HepG2 (cell line): ENCODE measurements around the gene ALPK3. TPM values are rescaled to one million over a fixed set of nuclear protein-coding genes. Genes with fewer than 3 reads are reported as not detected.

Source experiments
- ATAC-seq: fragments of 200-7000 bp; cut with Tn5 transposase; 3 replicates; pipeline ENCODE4 v1.9.1; 2020; ENCODE audit warnings: mild to moderate bottlenecking, moderate library complexity
- BruUV-seq: library from RNA; stranded (reverse); fragments of 400-500 nt; replicated peaks from 2 replicates; lab custom pipeline; 2021; lab: Mats Ljungman, UMichigan
- CTCF ChIA-PET: fragments of 300-600 bp; formaldehyde crosslinking; extraction: SDS; loops from one replicate; lab custom pipeline; 2021; ENCODE audit warnings: low total read pairs, inconsistent platforms, low intra/inter-chr PET ratio; lab: Yijun Ruan, JAX
- POLR2A ChIA-PET: fragments of 350-600 bp; sonication (Branson Sonifier 250); formaldehyde crosslinking; loops from one replicate; lab custom pipeline; 2020; ENCODE audit warnings: antibody characterized with exemption, inconsistent platforms; lab: Yijun Ruan, JAX
- DNase-seq: peaks from one replicate; pipeline ENCODE4 v3.0.0-alpha.2; 2015; ENCODE audit warnings: low spot score
- FAIRE-seq: peaks from 3 replicates; lab custom pipeline; 2011; peaks lifted over from hg19 to GRCh38; lab: Jason Lieb, UNC
- H2AFZ ChIP-seq: one replicate; pipeline ENCODE4 v1.6.1; 2011; ENCODE audit warnings: low read length, inconsistent platforms
- H3K27ac ChIP-seq: fragments of 300-600 bp; 3 replicates; pipeline ENCODE4 v1.8.0; 2011; ENCODE audit warnings: mixed run types, mild to moderate bottlenecking, mixed read lengths, low read length, inconsistent platforms; ENCODE audit not compliant: insufficient read depth; ENCODE audit errors: extremely low read length
- H3K27me3 ChIP-seq, 2 experiments: fragments of 200-600 bp in 1 of 2; 2 replicates in 1 of 2; 3 replicates in 1 of 2; pipeline versions ENCODE4 v1.6.0 to v1.8.0; 2011; ENCODE audit warnings: low read length in 2 of 2, mild to moderate bottlenecking in 2 of 2, moderate library complexity in 2 of 2, inconsistent platforms in 1 of 2; ENCODE audit not compliant: insufficient read depth in 2 of 2, control insufficient read depth in 1 of 2
- H3K36me3 ChIP-seq, 2 experiments: fragments of 200-600 bp in 1 of 2; replicated peaks in 1 of 2; 2 replicates in 1 of 2; 3 replicates in 1 of 2; pipeline versions ENCODE4 v1.5.1 to v1.8.0; 2011; ENCODE audit warnings: low read length in 2 of 2, inconsistent platforms in 1 of 2; ENCODE audit not compliant: insufficient read depth in 2 of 2, control insufficient read depth in 1 of 2
- H3K4me1 ChIP-seq: 2 replicates; pipeline ENCODE4 v1.5.1; 2012; ENCODE audit warnings: low read length, inconsistent platforms; ENCODE audit not compliant: insufficient read depth
- H3K4me2 ChIP-seq: 2 replicates; pipeline ENCODE4 v1.6.0; 2011; ENCODE audit warnings: low read depth, low read length, inconsistent platforms
- H3K4me3 ChIP-seq, 3 experiments: fragments of 200-600 bp in 1 of 3; sonication (generic), shearing (Covaris generic) in 1 of 3; replicated peaks in 1 of 3; 2 replicates each; pipeline ENCODE4 v1.5.1; 2011 to 2016; ENCODE audit warnings: low read length in 3 of 3, inconsistent platforms in 2 of 3, low read depth in 2 of 3, mild to moderate bottlenecking in 2 of 3, control low read depth in 1 of 3, mixed read lengths in 1 of 3; ENCODE audit not compliant: insufficient read depth in 1 of 3
- H3K79me2 ChIP-seq: one replicate; pipeline ENCODE4 v1.6.1; 2011; ENCODE audit warnings: low read length, inconsistent platforms; ENCODE audit not compliant: insufficient read depth
- H3K9ac ChIP-seq: 2 replicates; pipeline ENCODE4 v1.6.0; 2011; ENCODE audit warnings: mild to moderate bottlenecking, low read depth, low read length, inconsistent platforms; ENCODE audit not compliant: insufficient read depth
- H3K9me3 ChIP-seq: 2 replicates; pipeline ENCODE4 v1.5.1; 2012; ENCODE audit warnings: mild to moderate bottlenecking, low read length
- H4K20me1 ChIP-seq: 2 replicates; pipeline ENCODE4 v1.6.0; 2011; ENCODE audit warnings: inconsistent platforms, mild to moderate bottlenecking, low read length, moderate library complexity; ENCODE audit not compliant: insufficient read depth
- FOXK1 ChIP-seq: sonication (generic); formaldehyde crosslinking; IDR thresholded peaks from 2 replicates; pipeline ENCODE4 v1.4.0; 2020; ENCODE audit warnings: low read depth, missing genetic modification reagents, borderline replicate concordance
- FOXM1 ChIP-seq: sonication (generic); formaldehyde crosslinking; IDR thresholded peaks from 2 replicates; pipeline ENCODE4 v1.5.0; 2020; ENCODE audit warnings: missing genetic modification reagents
- KDM2A ChIP-seq: sonication (generic); formaldehyde crosslinking; IDR thresholded peaks from 2 replicates; pipeline ENCODE4 v1.4.0; 2020; ENCODE audit warnings: low read depth, missing genetic modification reagents, borderline replicate concordance
- MAF1 ChIP-seq: sonication (generic); formaldehyde crosslinking; IDR thresholded peaks from 2 replicates; pipeline ENCODE4 v1.5.0; 2020; ENCODE audit warnings: missing genetic modification reagents, borderline replicate concordance
- MTA1 ChIP-seq: sonication (generic); formaldehyde crosslinking; IDR thresholded peaks from 2 replicates; pipeline ENCODE4 v1.4.0; 2020; ENCODE audit warnings: missing genetic modification reagents, mild to moderate bottlenecking, borderline replicate concordance
- SP4 ChIP-seq: sonication (generic); formaldehyde crosslinking; IDR thresholded peaks from 2 replicates; pipeline ENCODE4 v1.8.1; 2023; ENCODE audit warnings: mild to moderate bottlenecking, missing genetic modification reagents
- ZBTB38 ChIP-seq: sonication (generic); formaldehyde crosslinking; IDR thresholded peaks from 2 replicates; pipeline ENCODE4 v1.5.1; 2020; ENCODE audit warnings: mild to moderate bottlenecking, missing genetic modification reagents
- ZFP90 ChIP-seq: sonication (generic); formaldehyde crosslinking; IDR thresholded peaks from 2 replicates; pipeline ENCODE4 v1.8.0; 2022; ENCODE audit warnings: missing genetic modification reagents, mild to moderate bottlenecking, inconsistent platforms, borderline replicate concordance
- ZNF101 ChIP-seq: sonication (generic); formaldehyde crosslinking; IDR thresholded peaks from 2 replicates; pipeline ENCODE4 v1.4.0; 2020; ENCODE audit warnings: mild to moderate bottlenecking, low read depth, missing genetic modification reagents, borderline replicate concordance
- ZNF30 ChIP-seq: sonication (generic); formaldehyde crosslinking; IDR thresholded peaks from 2 replicates; pipeline ENCODE4 v1.5.0; 2020; ENCODE audit warnings: mild to moderate bottlenecking, missing genetic modification reagents
- ZNF644 ChIP-seq: IDR thresholded peaks from 2 replicates; pipeline ENCODE4 v1.6.1; 2016; ENCODE audit warnings: low read depth
- ZNF674 ChIP-seq: sonication (generic); formaldehyde crosslinking; IDR thresholded peaks from 2 replicates; pipeline ENCODE4 v1.5.0; 2020; ENCODE audit warnings: low read depth, mild to moderate bottlenecking, missing genetic modification reagents
- ZNF747 ChIP-seq: sonication (generic); formaldehyde crosslinking; IDR thresholded peaks from 2 replicates; pipeline ENCODE4 v1.8.1; 2023; ENCODE audit warnings: missing genetic modification reagents, mild to moderate bottlenecking, borderline replicate concordance
- WGBS: methylation state at CpG from one replicate; pipeline ENCODE4 v1.1.6; 2017; ENCODE audit warnings: low lambda C conversion rate; 5-methylcytosine and 5-hydroxymethylcytosine counted together
- in situ Hi-C: cut with HindIII; loops from 2 replicates; pipeline ENCODE4 v1.10.0; 2017; ENCODE audit warnings: low pct_unique_long_range_greater_than_20kb; ENCODE audit not compliant: extremely low pct_ligation_motif_present
- intact Hi-C: fragments of 100-400 bp; cut with micrococcal nuclease; formaldehyde crosslinking; loops from one replicate; pipeline ENCODE4 v1.10.0; 2022; ENCODE audit not compliant: unreplicated experiment
- polyA plus RNA-seq, 8 experiments: library from polyadenylated mRNA; depleted of rRNA in 3 of 8; stranded (reverse) in 7 of 8; unstranded in 1 of 8; fragments of >200 nt; fragmentation: Illumina TruSeq in 4 of 8; extraction: Trizol in 4 of 8; gene quantifications; 2 replicates each; pipeline versions ENCODE4 v1.2.1 to v1.2.3, GENCODE V29; 2011 to 2016; ENCODE audit warnings: low read depth in 4 of 8, missing spikeins in 1 of 8, mixed read lengths in 1 of 8; ENCODE audit not compliant: insufficient read depth in 1 of 8
- total RNA-seq, 5 experiments: library from RNA; depleted of rRNA; stranded (reverse); fragments of >200 nt; fragmentation: Illumina TruSeq; extraction: Trizol; gene quantifications; 2 replicates each; pipeline ENCODE4 v1.2.3, GENCODE V29; 2016; ENCODE audit warnings: low read depth in 1 of 5
- TF ChIP-seq, protein P1 (sequence below): sonication (generic); formaldehyde crosslinking; IDR thresholded peaks from 2 replicates; pipeline ENCODE4 v1.5.1; 2020; ENCODE audit warnings: missing genetic modification reagents, mild to moderate bottlenecking, borderline replicate concordance
- TF ChIP-seq, protein P2 (sequence below): sonication (generic); formaldehyde crosslinking; IDR thresholded peaks from 2 replicates; pipeline ENCODE4 v1.4.0; 2020; ENCODE audit warnings: missing genetic modification reagents
- TF ChIP-seq, protein P3 (sequence below): conservative IDR thresholded peaks from 2 replicates; pipeline ENCODE4 v1.6.1; 2018; ENCODE audit warnings: missing genetic modification reagents
- TF ChIP-seq, protein P4 (sequence below): sonication (generic); formaldehyde crosslinking; IDR thresholded peaks from 2 replicates; pipeline ENCODE4 v1.4.0; 2020; ENCODE audit warnings: missing genetic modification reagents
- TF ChIP-seq, protein P5 (sequence below): sonication (generic); formaldehyde crosslinking; IDR thresholded peaks from 2 replicates; pipeline ENCODE4 v1.4.0; 2020; ENCODE audit warnings: missing genetic modification reagents

Gene ALPK3
- total and polyA plus RNA-seq, 2 of the 13 experiments (the other 11 are each of a cell fraction or from before 2014, with no cell fraction given), result 0.04 to 0.42 TPM

DNA sequence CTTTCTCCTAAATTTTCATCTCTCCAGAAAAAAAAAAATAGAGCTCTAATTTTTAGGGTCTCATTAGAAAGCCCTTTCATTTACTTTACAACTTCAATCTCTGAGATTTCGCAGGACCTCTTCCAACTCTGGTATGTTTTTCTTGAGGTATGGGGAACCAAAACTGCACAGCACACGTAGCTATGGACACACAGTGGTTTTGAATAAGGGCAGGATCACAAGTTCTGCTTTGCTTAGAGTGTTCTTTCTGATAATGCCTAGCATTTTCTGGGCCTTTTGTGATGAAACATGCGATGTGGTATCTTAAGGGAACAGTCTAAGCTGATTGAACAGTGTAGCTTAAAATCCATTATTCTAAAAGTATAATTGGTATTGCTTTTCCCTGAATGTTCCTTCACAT lies 43.4 kb upstream of the ALPK3 start:
- no peak overlapping the region for H3K27ac ChIP-seq
- no peak overlapping the region for H2AFZ ChIP-seq
- H3K4me3 ChIP-seq, result no peak overlapping the region
- POLR2A ChIA-PET, result no interaction called here
- peaks cover 25% of the 10 kb centered on the region for H3K4me1 ChIP-seq
- 90% methylated on average over 3 of the region's 3 CpGs for WGBS
- in situ Hi-C loops (no loop called here), intact Hi-C loops (no loop called here)
- no peak overlapping the region for H3K9ac ChIP-seq
- no peak overlapping the region for H3K4me2 ChIP-seq
- peaks cover 9 to 27% of the 10 kb centered on the region in 2 experiments; a peak in 4 of 5 replicates for H3K36me3 ChIP-seq
- DNase-seq (no peak), FAIRE-seq (no peak), ATAC-seq (no peak)
- BruUV-seq, result no TSS peak
- no peaks in the 10 kb centered on the region for H3K9me3 ChIP-seq
- H3K79me2 ChIP-seq, result peaks cover 43% of the 10 kb centered on the region
- CTCF ChIA-PET, result no interaction called here
- H3K27me3 ChIP-seq, result no peaks in the 10 kb centered on the region; a peak in 1 of 5 replicates
- no peaks in the 10 kb centered on the region; the same call in none of the 2 replicates for H4K20me1 ChIP-seq
- TF ChIP-seq ZNF674, result no peak
- no peak for TF ChIP-seq ZNF747 (CRISPR knock-in tag)
- no peak for TF ChIP-seq ZFP90 (CRISPR knock-in tag)
- no peak for TF ChIP-seq MAF1
- TF ChIP-seq SP4, result no peak
- TF ChIP-seq FOXM1 (CRISPR knock-in tag), result no peak
- TF ChIP-seq, protein P1, sequence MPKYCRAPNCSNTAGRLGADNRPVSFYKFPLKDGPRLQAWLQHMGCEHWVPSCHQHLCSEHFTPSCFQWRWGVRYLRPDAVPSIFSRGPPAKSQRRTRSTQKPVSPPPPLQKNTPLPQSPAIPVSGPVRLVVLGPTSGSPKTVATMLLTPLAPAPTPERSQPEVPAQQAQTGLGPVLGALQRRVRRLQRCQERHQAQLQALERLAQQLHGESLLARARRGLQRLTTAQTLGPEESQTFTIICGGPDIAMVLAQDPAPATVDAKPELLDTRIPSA (CRISPR knock-in tag), result no peak
- no peak for TF ChIP-seq ZBTB38 (CRISPR knock-in tag)
- no peak for TF ChIP-seq ZNF101 (CRISPR knock-in tag)
- TF ChIP-seq, protein P2, sequence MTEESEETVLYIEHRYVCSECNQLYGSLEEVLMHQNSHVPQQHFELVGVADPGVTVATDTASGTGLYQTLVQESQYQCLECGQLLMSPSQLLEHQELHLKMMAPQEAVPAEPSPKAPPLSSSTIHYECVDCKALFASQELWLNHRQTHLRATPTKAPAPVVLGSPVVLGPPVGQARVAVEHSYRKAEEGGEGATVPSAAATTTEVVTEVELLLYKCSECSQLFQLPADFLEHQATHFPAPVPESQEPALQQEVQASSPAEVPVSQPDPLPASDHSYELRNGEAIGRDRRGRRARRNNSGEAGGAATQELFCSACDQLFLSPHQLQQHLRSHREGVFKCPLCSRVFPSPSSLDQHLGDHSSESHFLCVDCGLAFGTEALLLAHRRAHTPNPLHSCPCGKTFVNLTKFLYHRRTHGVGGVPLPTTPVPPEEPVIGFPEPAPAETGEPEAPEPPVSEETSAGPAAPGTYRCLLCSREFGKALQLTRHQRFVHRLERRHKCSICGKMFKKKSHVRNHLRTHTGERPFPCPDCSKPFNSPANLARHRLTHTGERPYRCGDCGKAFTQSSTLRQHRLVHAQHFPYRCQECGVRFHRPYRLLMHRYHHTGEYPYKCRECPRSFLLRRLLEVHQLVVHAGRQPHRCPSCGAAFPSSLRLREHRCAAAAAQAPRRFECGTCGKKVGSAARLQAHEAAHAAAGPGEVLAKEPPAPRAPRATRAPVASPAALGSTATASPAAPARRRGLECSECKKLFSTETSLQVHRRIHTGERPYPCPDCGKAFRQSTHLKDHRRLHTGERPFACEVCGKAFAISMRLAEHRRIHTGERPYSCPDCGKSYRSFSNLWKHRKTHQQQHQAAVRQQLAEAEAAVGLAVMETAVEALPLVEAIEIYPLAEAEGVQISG (CRISPR knock-in tag), result no peak
- no peak for TF ChIP-seq FOXK1 (CRISPR knock-in tag)
- TF ChIP-seq, protein P3, sequence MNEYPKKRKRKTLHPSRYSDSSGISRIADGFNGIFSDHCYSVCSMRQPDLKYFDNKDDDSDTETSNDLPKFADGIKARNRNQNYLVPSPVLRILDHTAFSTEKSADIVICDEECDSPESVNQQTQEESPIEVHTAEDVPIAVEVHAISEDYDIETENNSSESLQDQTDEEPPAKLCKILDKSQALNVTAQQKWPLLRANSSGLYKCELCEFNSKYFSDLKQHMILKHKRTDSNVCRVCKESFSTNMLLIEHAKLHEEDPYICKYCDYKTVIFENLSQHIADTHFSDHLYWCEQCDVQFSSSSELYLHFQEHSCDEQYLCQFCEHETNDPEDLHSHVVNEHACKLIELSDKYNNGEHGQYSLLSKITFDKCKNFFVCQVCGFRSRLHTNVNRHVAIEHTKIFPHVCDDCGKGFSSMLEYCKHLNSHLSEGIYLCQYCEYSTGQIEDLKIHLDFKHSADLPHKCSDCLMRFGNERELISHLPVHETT, result no peak
- no peak for TF ChIP-seq ZNF30 (CRISPR knock-in tag)
- TF ChIP-seq, protein P4, sequence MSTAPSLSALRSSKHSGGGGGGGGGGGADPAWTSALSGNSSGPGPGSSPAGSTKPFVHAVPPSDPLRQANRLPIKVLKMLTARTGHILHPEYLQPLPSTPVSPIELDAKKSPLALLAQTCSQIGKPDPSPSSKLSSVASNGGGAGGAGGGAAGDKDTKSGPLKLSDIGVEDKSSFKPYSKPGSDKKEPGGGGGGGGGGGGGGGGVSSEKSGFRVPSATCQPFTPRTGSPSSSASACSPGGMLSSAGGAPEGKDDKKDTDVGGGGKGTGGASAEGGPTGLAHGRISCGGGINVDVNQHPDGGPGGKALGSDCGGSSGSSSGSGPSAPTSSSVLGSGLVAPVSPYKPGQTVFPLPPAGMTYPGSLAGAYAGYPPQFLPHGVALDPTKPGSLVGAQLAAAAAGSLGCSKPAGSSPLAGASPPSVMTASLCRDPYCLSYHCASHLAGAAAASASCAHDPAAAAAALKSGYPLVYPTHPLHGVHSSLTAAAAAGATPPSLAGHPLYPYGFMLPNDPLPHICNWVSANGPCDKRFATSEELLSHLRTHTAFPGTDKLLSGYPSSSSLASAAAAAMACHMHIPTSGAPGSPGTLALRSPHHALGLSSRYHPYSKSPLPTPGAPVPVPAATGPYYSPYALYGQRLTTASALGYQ (CRISPR knock-in tag), result no peak
- TF ChIP-seq KDM2A (CRISPR knock-in tag), result no peak
- TF ChIP-seq, protein P5, sequence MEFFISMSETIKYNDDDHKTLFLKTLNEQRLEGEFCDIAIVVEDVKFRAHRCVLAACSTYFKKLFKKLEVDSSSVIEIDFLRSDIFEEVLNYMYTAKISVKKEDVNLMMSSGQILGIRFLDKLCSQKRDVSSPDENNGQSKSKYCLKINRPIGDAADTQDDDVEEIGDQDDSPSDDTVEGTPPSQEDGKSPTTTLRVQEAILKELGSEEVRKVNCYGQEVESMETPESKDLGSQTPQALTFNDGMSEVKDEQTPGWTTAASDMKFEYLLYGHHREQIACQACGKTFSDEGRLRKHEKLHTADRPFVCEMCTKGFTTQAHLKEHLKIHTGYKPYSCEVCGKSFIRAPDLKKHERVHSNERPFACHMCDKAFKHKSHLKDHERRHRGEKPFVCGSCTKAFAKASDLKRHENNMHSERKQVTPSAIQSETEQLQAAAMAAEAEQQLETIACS (CRISPR knock-in tag), result no peak
- TF ChIP-seq MTA1 (CRISPR knock-in tag), result no peak
- no peak for TF ChIP-seq ZNF644 (CRISPR knock-in tag)
